GM13977 (cell line): Measurements from ENCODE around the gene ITGB1BP1.

Source experiments
- DNase-seq: peaks from one replicate; pipeline ENCODE4 v3.0.0; 2012; ENCODE audit warnings: low spot score
- in situ Hi-C: fragments of 300-500 bp; cut with MboI; formaldehyde crosslinking; loops from one replicate; pipeline ENCODE4 v1.12.0; 2022; ENCODE audit warnings: low sequenced_read_pairs, low pct_unique_long_range_greater_than_20kb, mixed read lengths, inconsistent platforms; ENCODE audit not compliant: unreplicated experiment
- TF ChIP-seq, protein P1 (sequence below): IDR thresholded peaks from 2 replicates; pipeline ENCODE4 v1.5.1; 2012; ENCODE audit warnings: mild to moderate bottlenecking, control low read depth; ENCODE audit not compliant: insufficient read depth; ENCODE audit errors: extremely low read depth, missing control alignments

The ITGB1BP1 gene

DNA sequence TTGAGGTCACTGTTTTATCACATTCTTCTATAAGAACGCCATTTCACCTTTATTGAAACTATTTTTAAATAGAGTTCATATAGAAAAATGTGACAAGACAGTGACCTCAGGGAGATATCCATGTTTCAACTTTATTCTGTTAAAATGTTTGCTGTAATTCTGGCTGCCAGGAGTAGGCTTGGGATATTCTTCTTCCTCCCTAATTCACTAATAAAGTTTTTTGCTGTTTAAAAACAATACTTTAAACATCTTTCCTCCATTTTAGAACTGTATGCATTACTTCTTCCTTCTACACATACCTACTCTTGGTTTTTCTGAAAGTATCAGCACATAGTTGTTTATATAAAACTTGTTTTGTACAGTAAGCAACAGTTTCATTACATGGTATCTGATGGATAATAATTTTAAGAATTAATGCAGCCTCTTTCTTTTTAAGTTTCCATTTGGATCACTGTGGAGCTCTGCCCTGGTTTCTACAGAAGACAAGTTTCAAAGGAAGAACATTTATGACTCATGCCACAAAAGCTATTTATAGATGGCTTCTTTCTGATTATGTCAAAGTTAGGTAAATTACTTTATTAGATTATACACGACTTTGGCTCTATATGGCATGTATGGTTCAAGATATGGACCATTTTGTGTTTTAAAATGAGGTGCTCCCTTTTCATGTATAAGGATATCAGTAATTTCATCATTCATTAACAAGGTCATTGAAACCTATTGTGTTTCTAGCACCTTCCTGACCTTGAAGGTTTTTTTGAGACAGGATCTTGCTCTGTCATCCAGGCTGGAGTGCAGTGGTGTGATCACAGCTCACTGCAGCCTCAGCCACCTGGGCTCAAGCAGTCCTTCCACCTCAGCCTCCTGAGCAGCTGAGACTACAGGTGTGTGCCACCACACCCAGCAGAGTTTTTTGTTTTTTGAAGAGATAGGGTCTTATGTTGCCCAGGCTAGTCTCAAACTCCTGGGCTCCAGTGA lies 7.3 kb upstream of the ITGB1BP1 start:
- TF ChIP-seq, protein P1, sequence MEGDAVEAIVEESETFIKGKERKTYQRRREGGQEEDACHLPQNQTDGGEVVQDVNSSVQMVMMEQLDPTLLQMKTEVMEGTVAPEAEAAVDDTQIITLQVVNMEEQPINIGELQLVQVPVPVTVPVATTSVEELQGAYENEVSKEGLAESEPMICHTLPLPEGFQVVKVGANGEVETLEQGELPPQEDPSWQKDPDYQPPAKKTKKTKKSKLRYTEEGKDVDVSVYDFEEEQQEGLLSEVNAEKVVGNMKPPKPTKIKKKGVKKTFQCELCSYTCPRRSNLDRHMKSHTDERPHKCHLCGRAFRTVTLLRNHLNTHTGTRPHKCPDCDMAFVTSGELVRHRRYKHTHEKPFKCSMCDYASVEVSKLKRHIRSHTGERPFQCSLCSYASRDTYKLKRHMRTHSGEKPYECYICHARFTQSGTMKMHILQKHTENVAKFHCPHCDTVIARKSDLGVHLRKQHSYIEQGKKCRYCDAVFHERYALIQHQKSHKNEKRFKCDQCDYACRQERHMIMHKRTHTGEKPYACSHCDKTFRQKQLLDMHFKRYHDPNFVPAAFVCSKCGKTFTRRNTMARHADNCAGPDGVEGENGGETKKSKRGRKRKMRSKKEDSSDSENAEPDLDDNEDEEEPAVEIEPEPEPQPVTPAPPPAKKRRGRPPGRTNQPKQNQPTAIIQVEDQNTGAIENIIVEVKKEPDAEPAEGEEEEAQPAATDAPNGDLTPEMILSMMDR = no peak
- DNase-seq = no peak
- in situ Hi-C loops = no loop called here

DNA sequence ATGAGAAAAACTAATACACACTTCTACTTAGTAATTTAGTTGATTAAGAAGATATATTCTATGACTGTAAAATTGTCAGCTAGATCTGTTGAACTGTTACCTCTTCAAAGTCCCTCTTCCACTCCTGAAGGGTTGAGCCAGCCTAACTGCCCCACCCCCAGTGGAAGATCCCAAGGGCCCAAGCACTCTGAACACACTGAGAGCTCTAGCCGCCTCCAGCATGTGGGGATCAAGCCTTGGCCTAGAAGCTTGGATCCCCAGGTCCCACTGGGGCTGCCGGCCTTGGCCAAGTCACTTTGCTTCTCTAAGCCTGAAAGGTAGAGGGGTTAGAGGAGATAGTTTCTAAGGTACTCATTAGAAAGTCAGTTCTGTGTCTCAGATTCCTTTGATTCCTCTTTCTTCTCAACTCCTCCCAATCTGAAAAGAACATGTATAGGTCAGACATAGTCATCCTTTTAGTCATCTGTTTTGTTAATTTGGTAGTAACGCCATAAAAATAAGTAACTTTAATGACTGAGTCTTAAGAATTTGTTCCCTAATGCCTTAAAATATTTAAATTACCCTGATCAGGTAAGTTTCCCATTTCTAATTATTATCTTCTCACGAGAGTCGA lies 5.7 kb upstream of the ITGB1BP1 start:
- in situ Hi-C loops = no loop called here
- TF ChIP-seq, protein P1 = no peak
- no peak for DNase-seq

DNA sequence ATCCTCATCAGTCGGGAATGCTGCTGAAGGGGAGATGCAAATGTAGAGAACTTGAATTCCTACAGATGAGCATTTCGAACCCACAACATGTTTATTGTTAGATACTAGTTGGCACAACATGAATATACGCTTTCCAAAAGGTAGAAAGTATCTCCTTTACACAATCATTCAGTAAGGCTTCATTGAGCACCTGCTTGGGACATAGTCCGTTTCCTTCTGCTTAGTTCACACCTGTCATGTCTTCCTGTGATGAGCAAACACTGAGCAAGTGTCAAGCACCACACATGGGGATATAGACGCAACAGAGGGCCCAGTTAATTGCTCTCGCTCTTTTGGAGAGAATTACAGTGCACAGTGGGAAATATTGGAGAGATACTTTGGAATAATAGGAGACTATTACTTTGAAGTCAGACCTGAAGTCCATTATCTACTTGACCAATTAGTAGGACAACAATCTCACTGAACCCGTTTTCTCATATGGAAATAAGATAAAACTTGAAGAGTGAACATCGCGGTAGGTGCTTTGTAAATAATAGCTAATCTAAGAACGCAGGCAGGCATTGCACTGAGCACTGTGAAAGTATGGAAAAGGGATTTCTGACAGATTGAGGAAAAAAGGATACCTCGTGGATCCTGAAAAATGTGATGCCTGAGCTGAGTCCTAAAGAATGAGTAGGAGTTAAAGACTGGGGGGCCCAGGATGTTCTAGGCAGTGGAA lies 1.3 kb upstream of the ITGB1BP1 start:
- no peak for DNase-seq
- TF ChIP-seq, protein P1 = no peak
- in situ Hi-C loops = no loop called here

DNA sequence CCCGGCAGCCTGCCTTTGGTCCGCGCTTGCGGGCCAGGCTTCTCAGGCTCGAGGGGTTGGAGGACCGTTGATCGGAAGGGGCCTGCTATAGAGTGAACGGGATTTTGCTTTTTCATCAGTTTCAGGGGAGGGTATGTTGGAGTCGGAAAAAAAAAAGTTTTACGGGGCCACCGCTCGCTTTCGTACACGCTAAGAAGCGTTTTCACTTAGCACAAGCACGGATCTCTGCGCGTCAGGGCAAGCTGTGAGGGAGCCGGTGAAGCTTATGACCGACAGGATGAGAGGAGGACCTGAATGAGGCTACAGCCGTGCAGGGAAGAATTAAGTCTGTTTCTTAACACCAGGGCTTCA lies 569 bp upstream of the ITGB1BP1 start:
- TF ChIP-seq, protein P1 = no peak
- in situ Hi-C loops = no loop called here
- peak; percentile 35 for DNase-seq

DNA sequence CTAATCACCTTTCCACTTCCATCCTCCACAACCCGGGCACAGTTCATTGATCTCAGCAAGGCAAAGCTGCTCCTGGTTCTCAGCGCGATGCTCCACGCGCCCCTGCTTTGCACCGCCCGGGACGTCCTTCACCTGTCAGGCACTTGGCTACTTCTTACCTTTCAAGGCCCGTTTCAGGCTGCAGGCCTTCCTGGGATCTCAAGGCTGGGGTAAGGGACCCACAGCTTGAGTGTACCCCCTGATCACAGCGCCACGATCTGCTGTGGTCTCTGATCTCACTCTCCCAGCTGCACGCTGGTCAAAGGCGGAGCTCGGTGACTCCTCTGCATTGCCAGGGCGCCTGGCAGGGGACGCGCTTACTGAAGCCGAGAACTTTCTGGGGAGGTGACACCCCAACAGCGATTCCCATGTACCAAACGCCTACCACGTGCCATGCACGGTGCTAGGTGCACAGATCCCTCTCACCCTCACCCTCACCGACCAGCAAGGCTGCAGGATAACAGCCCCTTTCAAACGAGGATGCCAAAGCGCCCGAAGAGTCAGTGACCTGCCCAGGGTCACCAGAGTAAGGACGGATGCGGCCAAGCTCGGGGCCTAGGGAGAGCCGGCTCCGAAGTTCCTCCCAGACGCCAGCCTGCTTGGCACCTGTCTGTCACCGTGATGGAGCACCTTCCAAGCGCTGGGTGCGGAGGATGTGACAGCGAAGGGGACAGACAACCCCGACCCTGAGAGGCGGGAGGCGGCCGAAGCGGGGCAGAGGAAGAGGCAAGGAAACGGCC lies 818 bp downstream of the ITGB1BP1 start:
- peak; percentile 62 for DNase-seq
- in situ Hi-C loops = no loop called here
- TF ChIP-seq, protein P1 = no peak

DNA sequence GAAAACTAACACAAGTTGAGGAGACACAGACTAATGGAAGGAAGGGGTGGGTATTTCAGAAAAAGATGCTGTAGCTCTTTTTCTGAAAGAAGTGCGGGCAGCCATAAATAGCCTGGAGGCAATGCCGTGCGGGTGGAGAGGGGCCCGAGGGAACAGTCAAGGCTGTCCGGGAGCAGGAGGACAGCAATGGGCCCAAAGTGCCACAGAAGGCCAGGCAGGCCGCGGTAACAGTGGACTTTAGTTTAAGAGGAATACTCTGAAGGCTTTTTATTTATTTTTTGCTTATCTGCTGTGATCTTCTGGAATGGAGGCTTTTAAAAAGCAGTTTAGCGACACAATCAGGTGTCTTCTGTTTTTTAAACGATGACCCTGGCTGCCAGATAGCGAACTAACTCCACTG lies 2.8 kb downstream of the ITGB1BP1 start:
- TF ChIP-seq, protein P1 = no peak
- DNase-seq = no peak
- in situ Hi-C loops = no loop called here
